ENCODE data around the gene KATNAL2.
A peak's percentile ranks its signal among the peaks of the same experiment; 100 is the strongest.

Gene KATNAL2

DNA sequence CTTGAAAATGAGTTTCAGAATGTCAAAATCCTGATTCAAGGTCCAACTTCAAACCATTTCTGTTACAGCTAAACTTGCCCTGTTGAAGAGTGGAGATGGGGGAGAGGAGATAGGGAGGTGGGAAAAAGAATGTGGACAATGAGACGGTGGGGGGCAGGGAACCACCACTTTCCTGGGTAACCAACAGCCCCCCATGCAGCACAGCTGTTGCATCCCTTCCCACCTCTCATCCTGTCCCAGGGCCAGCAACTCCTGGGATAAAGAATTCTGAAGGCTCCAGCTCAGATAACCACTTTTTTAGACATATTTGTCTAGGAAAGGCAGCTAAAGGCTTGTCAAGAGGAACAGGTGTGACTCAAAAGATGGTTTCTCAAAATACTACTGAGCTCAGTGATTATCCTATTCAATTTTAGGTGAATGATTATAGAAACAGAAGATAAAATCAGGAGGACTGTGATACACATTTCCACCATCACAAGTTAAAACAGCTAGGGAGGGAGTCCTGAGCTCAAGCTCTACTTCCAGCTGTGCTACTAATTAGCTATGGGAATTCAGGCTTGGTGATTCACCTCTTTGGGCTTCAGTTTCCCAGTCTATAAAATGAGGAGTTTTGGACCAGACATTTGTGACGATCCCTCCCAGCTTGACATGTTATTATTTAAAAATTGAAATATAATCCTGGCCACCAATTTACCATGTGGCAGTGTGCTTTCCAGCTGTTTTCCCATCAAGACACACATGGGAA lies 196.6 kb downstream of the KATNAL2 start:
- no peak for DNase-seq (ENCODE audit: low spot score)

DNA sequence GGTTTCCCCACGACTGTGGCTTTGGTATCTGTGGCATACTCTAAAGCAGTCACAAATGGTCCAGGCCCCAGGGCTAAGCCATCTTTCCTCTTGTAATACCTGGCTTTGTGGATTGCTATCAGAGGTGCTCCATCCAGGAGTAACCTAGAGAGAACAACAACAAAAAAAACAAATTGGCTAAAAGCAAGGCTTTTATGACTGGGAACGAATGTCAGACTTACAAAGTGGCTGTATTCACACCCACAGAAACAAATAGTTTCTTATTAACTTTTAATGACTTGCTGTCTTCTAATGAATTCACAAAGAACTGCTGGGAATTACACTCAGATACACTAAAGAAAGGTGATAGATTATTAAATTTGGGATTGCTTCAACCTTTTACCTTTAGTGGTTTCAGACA lies 197.8 kb downstream of the KATNAL2 start:
- DNase-seq (ENCODE audit: low spot score) = no peak

DNA sequence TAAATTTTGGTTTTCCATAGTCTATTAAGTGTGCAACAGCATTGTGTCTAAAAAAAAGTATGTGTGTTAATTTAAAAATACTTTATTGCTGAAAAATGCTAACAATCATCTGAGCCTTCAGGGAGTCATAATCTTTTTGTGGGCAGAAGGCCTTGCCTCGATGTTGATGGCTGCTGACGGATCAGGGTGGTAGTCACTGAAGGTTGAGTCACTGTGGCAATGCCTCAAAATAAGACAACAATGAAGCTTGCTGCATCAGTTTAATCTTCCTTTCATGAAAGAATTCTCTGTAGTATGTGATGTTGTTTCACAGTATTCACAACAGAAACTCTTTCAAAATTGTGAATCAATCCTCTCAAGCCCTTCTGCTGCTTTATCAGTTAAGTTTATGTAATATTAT lies 201.6 kb downstream of the KATNAL2 start:
- no peak for DNase-seq (ENCODE audit: low spot score)

DNA sequence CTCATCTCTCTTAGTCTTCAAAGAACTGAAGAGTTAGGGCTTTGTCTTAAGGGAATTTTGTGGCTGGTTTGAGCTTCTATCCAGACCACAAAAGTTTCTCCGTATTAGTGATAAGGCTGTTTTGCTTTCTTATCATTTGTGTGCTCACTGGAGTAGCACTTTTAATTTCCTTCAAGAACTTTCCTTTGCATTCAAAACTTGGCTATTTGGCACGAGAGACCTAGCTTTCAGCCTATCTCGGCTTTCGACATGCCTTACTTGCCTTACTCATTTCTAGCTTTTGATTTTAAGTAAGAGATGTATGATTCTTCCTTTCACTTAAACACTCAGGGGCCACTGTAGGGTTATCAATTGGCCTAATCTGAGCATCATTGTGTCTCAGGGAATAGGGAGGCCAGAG lies 203.0 kb downstream of the KATNAL2 start:
- no peak for DNase-seq (ENCODE audit: low spot score)

DNA sequence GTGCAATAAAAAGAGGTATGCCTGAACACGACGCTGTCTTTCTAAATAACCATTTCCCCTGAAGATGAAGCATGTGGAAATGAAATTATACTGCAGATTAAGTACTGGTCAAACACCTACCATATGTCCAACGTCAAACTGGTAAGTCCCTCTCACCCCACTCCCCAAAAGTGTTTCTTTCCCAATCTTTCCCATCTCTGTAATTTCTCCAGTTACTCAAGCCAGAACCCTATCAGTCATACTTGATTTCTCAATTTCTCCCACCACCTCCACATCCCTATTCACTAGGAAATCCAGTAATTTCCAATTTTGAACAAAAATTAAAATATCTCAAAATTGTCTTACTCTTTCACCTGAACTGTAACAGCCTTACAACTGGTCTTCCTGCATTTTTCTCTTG lies 203.7 kb downstream of the KATNAL2 start:
- DNase-seq (ENCODE audit: low spot score) = no peak

DNA sequence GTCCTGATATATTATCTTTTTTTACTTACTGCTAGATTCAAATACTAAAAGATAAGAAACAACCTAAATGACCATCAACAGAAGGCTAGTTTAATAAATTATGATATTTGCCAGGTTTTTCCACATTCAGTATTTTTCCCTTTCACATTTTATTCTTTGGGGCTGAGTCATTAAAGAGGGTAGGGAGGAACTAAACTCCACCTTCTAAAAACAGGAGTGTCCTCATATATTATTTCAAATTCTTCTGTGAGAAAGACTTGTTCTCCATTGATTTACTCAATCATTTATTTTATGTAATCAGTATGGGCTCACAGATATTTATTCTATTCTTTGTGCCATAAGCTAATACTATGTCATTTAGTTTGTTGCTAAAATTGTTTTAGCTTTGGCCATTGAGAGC lies 223.9 kb downstream of the KATNAL2 start:
- no peak for DNase-seq (ENCODE audit: low spot score)

DNA sequence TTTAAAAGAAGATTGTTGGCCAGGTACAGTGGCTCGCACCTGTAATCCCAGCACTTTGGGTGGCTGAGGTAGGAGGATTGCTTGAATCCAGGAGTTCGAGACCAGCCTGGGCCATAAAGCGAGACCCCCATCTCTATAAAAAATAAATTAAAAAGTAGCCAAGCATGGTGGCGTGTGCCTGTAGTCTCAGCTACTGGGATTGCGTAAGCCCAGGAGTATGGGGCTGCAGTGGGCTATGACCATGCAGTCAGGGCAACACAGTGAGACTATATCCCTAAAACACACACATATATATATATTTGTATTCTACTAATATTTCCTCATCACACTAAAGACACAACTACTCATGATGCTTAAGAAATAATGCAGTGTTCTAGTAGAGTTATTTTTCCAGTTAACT lies 225.8 kb downstream of the KATNAL2 start:
- no peak for DNase-seq (ENCODE audit: low spot score)

DNA sequence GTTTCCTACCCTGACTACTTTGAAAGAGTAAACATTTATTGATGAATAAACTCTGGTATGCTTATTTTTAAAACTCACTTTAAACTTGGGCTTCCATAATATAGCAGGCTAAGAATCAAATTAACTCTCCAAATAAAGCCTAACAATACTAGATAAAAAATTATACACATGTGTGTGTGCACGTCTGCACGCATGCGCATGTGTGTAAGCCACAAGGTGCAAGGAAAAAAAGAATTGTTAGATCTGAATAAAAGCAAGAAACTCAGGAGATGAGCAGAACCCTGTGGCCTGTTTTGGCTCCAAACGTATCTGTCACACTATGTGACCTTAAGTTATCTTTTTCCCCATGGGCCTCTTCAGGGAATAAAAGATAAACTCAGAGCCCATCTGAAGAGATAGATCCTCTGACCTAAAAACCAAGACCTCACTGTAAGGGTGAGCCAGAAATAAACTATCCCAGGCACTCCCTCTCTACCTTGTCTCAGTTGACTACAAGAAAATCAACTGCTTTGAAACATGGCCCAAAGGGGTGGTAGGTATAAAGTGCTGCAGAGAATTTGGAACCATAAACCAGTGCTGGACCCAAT lies 226.6 kb downstream of the KATNAL2 start:
- no peak for DNase-seq (ENCODE audit: low spot score)

DNA sequence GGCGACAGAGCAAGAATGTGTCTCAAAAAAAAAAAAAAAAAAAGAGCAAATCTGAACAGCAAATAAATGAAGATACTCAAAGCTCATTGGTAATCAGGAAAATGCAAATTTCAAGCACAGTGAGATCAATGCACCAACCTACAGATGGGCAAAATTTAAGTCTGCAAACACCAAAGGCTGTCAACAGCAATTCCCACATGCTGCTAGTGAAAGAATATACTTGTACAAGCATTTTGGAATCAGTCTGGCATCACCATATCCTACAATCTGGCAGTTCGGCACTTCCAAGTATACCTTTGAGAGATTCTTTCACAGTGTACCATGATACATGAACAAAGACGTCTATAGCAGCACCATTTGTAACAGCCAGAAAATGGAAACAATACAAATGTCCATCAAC lies 228.8 kb downstream of the KATNAL2 start:
- no peak for DNase-seq (ENCODE audit: low spot score)

DNA sequence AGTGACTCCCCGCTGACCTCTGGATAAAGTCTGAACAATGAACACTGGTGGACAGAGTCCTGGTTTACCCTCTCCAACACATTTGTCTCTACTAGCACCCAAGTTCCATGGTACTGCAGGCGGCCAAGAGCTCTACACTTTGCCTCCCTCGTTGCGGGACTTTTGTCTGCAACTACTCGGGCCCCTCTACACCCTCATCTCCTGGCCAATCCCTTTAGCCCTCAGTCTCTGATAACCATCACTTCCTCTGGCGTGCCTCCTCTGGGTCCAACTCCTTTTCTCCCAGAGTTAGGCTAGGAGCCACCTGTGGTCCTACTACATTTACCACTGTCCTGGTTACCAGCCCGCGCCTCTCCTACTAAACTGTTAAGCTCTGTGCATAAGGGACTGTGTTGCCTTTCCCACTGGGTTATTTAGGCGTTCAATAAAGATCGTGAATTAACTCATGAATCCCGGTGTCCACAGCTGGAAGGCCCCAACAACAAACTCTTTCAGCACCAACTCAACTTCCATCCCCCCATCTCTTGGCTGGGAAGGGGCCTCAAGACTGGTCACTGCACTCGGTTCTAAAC lies 232.1 kb downstream of the KATNAL2 start:
- DNase-seq (ENCODE audit: low spot score) = no peak

DNA sequence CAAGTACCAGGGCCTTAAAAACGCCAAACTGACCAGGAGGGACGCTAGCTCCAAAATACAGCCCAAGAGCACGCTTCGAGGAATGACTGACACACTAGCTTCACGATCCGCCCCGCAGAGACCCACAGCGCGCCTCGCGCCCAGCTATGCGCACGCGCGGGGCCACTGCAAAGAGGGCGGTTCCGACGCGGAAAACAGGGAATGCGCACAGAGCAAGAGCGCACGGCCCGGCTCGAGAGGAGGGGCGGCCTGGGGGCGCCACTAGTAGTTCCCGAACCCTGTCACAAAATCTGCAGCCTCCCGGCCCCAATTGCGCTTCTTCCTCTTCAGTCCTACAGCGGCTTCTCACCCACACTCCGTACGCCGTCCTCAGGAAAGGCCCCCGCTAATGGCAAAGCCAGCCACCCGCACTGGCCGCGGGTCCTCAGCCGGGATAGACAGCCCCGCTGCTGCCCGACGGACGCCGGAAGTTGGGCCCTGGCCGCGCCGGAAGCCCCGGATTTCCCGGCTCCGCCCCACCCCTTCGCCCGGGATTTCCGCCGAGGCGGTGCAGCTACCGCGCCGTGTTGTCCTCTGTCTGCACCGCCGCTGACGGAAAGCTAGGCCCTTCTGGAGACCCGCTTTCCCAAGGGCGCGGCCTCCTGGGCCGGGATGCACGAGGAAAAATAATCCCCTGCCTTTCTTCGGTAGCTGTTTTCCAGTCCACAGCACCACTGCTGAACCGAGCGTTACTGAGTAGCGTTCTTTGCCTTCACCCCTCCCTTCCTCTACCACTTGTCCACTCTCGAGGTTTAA lies 232.8 kb downstream of the KATNAL2 start, which contains the start of gene HDHD2:
HDHD2 (minus strand) TSS at position 472 of the 795 bp plus-strand sequence. CDS start 14,061 bp downstream, outside the sequence.
- peak; percentile 69 for DNase-seq (ENCODE audit: low spot score)

DNA sequence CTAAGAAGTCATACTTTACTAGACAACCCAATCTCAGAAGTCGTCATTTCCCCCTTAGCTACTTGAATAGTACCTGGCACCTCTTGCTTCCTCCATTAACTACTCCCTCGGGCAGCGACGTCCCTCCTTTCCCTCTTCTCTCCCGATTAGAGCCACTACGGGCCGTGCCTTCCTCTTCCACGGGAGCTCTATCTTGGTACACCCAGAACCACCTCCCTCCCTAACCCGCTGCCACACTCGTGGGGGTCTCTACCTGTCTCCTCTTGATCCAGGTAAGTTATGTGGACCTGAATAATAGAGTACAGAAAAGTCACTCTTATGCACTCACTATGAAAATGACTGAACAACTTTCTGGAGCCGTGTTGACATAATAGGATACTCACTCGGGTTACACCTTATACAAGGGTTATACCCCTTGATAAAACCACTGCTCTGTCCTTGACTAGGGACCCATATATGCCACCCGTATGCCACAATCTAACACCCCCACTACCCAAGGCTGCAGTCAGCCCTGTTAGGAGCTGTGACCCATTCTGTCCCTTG lies 233.5 kb downstream of the KATNAL2 start:
- DNase-seq (ENCODE audit: low spot score) = no peak

DNA sequence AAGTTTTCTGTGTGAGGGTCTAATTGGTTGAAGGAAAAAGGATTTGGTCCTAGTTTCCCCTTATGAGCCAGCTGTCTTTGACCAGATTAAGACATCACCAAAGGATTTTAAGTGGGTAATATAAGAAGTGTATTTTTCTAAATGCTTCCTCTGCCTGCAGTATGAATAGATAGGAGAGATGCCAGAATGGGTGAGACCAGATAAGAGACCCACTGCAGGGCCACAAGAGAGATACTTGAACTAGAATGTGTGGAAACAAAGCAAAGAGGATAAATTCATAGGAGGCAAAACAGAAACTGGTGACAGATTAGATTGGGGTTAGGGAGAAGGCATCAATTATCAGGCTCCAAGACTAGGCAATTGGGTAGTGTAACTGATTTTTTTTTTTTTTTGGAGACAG lies 234.0 kb downstream of the KATNAL2 start:
- DNase-seq (ENCODE audit: low spot score) = no peak

All from CD4-positive, alpha-beta T cell treated with Interleukin-6 at 100 ng/mL for 8 hours (primary cell).